Ovary (tissue), 9 donors: ENCODE data around the gene SLX4IP. TPM values are rescaled to one million over a fixed set of nuclear protein-coding genes. Genes with fewer than 3 reads are reported as not detected.

Experiments used
- DNase-seq, 5 donors: peaks; one replicate each; pipeline ENCODE4 v3.0.0-alpha.2; 2019 to 2020
- H3K27ac ChIP-seq, 2 donors: fragments of 200-600 bp; one replicate each; pipeline versions ENCODE4 v1.5.1 to v1.8.0; 2019 to 2022
- H3K27me3 ChIP-seq: fragments of 200-600 bp; one replicate; pipeline ENCODE4 v1.8.0; 2022
- H3K36me3 ChIP-seq: fragments of 200-600 bp; sonication (generic); one replicate; pipeline ENCODE4 v1.5.1; 2019
- H3K4me1 ChIP-seq: one replicate; pipeline ENCODE4 v1.8.1; 2013; ENCODE audit warnings: mild to moderate bottlenecking, moderate library complexity; ENCODE audit not compliant: insufficient read depth
- H3K4me3 ChIP-seq: fragments of 200-600 bp; sonication (generic); one replicate; pipeline ENCODE4 v1.5.1; 2017
- H3K9me3 ChIP-seq, 2 donors: fragments of 200-600 bp in 1 of 2; sonication (generic) in 1 of 2; one replicate each; pipeline versions ENCODE4 v1.5.1 to v1.8.1; 2013 to 2019; ENCODE audit warnings: mild to moderate bottlenecking in 1 of 2, moderate library complexity in 1 of 2
- CTCF ChIP-seq, 3 donors: fragments of 450-650 bp in 2 of 3; fragments of 200-600 bp in 1 of 3; IDR thresholded peaks; one replicate each; pipeline versions ENCODE4 v1.5.1 to v1.8.0; 2016 to 2022; ENCODE audit warnings: antibody characterized with exemption in 3 of 3, mild to moderate bottlenecking in 1 of 3
- EP300 ChIP-seq: sonication (generic); formaldehyde crosslinking; IDR thresholded peaks from one replicate; pipeline ENCODE4 v1.6.1; 2017; ENCODE audit warnings: antibody characterized with exemption
- POLR2A ChIP-seq: fragments of 450-650 bp; IDR thresholded peaks from one replicate; pipeline ENCODE4 v1.6.1; 2017; ENCODE audit warnings: antibody characterized with exemption, mild to moderate bottlenecking, moderate library complexity
- WGBS, 3 donors: extraction: QIAGEN DNeasy Blood & Tissue Kit in 1 of 3; methylation state at CpG; one replicate each; pipeline versions ENCODE4 v1.1.5 to v1.1.7; 2013 to 2017; 5-methylcytosine and 5-hydroxymethylcytosine counted together
- intact Hi-C, 4 donors: fragments of 100-400 bp; cut with DNase I; formaldehyde crosslinking; loops; one replicate each; pipeline versions ENCODE4 v1.11.0 to v1.15.1; 2022 to 2023
- polyA plus RNA-seq, 2 donors: library from polyadenylated mRNA; stranded (reverse); fragments of 200-250 nt in 1 of 2; fragments of 350-450 nt in 1 of 2; fragmentation: Illumina TruSeq in 1 of 2; extraction: RNeasy Lipid Tissue Mini Kit (QIAGEN cat#74804) in 1 of 2; gene quantifications; one replicate each; pipeline ENCODE4 v1.2.3, GENCODE V29; 2013 to 2014
- total RNA-seq, 7 donors: library from RNA; depleted of rRNA in 2 of 7; stranded (reverse); fragments of >200 nt in 2 of 7; fragmentation: NEBNext Ultra II Directional in 3 of 7; extraction: Animal tissue kit (Norgen Biotek cat#: 25700) in 3 of 7; gene quantifications; one replicate each; pipeline versions ENCODE4 v1.1.0 to v1.2.4, GENCODE V29; 2016 to 2023
- donor health status: DM: no; HTN: no; CAD: no; lungs with moderate emphysema.
- donor health status: DM: no; HTN: no; CAD: no.
- donor health status: Bipolar disorder and iron deficiency.
- donor health status: DM: yes; HTN: yes; CAD: no.
- donor health status: DM: no; HTN: no; CAD: no.
- donor health status: DM: yes; HTN: yes; CAD: no.

Gene SLX4IP
- total and polyA plus RNA-seq, 9 donors = 0.98 to 5.1 (median 2.8) TPM

- H3K9me3 ChIP-seq = no peaks in the 10 kb centered on the region
- no peak overlapping the region for H3K4me3 ChIP-seq
- no peak for TF ChIP-seq CTCF (IDR thresholded peaks at IDR 0.05)
- TF ChIP-seq POLR2A = no peak
- TF ChIP-seq EP300 = no peak
- no peaks in the 10 kb centered on the region for H3K27me3 ChIP-seq
- no peak overlapping the region for H3K27ac ChIP-seq
- WGBS, 3 donors = 8 to 18% (median 10%) methylated on average over 3 of the region's 3 CpGs
- H3K36me3 ChIP-seq = no peaks in the 10 kb centered on the region
- DNase-seq = no peak
- intact Hi-C loops = no loop called here
- peaks cover 2% of the 10 kb centered on the region for H3K4me1 ChIP-seq
Measured at GRCh38 chr20:10447028-10447427, 11.9 kb downstream of the SLX4IP start.

- no peak overlapping the region for H3K27ac ChIP-seq
- TF ChIP-seq EP300 (no peak), POLR2A (no peak), CTCF (IDR thresholded peaks at IDR 0.05) (no peak)
- H3K9me3 ChIP-seq = no peaks in the 10 kb centered on the region
- no peak for DNase-seq
- no peaks in the 10 kb centered on the region for H3K36me3 ChIP-seq
- no peaks in the 10 kb centered on the region for H3K27me3 ChIP-seq
- WGBS, 3 donors = 78 to 87% (median 83%) methylated on average over 6 of the region's 6 CpGs
- H3K4me1 ChIP-seq = peaks cover 2% of the 10 kb centered on the region
- no peak overlapping the region for H3K4me3 ChIP-seq
- intact Hi-C loops = no loop called here
Measured at GRCh38 chr20:10448270-10449156, 13.4 kb downstream of the SLX4IP start.

GRCh38 chr20:10449270-10449669 is 14.2 kb downstream of the SLX4IP start:
- no peak overlapping the region for H3K27ac ChIP-seq
- no peaks in the 10 kb centered on the region for H3K9me3 ChIP-seq
- no peaks in the 10 kb centered on the region for H3K36me3 ChIP-seq
- no peaks in the 10 kb centered on the region for H3K27me3 ChIP-seq
- DNase-seq = no peak
- no peak overlapping the region for H3K4me3 ChIP-seq
- peaks cover 2% of the 10 kb centered on the region for H3K4me1 ChIP-seq
- intact Hi-C loops = no loop called here
- TF ChIP-seq CTCF (IDR thresholded peaks at IDR 0.05) (no peak), POLR2A (no peak), EP300 (no peak)
- 27 to 56% (median 48%) methylated on average over 2 of the region's 2 CpGs for WGBS, 3 donors

GRCh38 chr20:10453241-10453640 is 18.1 kb downstream of the SLX4IP start:
- no peak overlapping the region for H3K27ac ChIP-seq
- H3K4me1 ChIP-seq = peaks cover 2% of the 10 kb centered on the region
- no peak overlapping the region for H3K4me3 ChIP-seq
- no peaks in the 10 kb centered on the region for H3K36me3 ChIP-seq
- no peaks in the 10 kb centered on the region for H3K9me3 ChIP-seq
- DNase-seq = no peak
- no peaks in the 10 kb centered on the region for H3K27me3 ChIP-seq
- intact Hi-C loops = no loop called here
- 65 to 78% (median 67%) methylated on average over 5 of the region's 5 CpGs for WGBS, 3 donors
- TF ChIP-seq EP300 (no peak), CTCF (IDR thresholded peaks at IDR 0.05) (no peak), POLR2A (no peak)
